ENCODE results near the gene ARHGEF12. TPM values are rescaled to one million over a fixed set of nuclear protein-coding genes. Genes with fewer than 3 reads are reported as not detected.
A peak's percentile ranks its signal among the peaks of the same experiment; 100 is the strongest.

ARHGEF12 gene
- total RNA-seq, 4 donors from 2014 or later: 169 to 268 (median 197) TPM

- H3K9me3 ChIP-seq: no peaks in the 10 kb centered on the region
- intact Hi-C loops (cut with DNase I): no loop called here
- 92 to 93% methylated on average over 1 of the region's 1 CpG for WGBS, 2 donors
- peak overlapping the region in 2 of 3 donors; percentile 18 to 24 for H3K27ac ChIP-seq
- no peak for TF ChIP-seq POLR2A (IDR thresholded peaks at IDR 0.05)
- no peak for TF ChIP-seq CTCF (IDR thresholded peaks at IDR 0.05)
- H3K27me3 ChIP-seq: no peaks in the 10 kb centered on the region
- DNase-seq: no peak
- H3K4me3 ChIP-seq (replicated peaks in 1 of 3): no peak overlapping the region
- H3K4me1 ChIP-seq: peaks cover 0 to 18% of the 10 kb centered on the region in 2 donors
- H3K36me3 ChIP-seq: no peaks in the 10 kb centered on the region
These were observed 55.6 kb downstream of the ARHGEF12 start for GRCh38 chr11:120391854-120392253.

- no peaks in the 10 kb centered on the region for H3K9me3 ChIP-seq
- peaks cover 0 to 18% of the 10 kb centered on the region in 2 donors for H3K4me1 ChIP-seq
- no peak for TF ChIP-seq POLR2A (IDR thresholded peaks at IDR 0.05)
- no peak for TF ChIP-seq CTCF (IDR thresholded peaks at IDR 0.05)
- peak overlapping the region in 1 of 3 donors; percentile 18 for H3K27ac ChIP-seq
- DNase-seq: no peak
- no peaks in the 10 kb centered on the region for H3K27me3 ChIP-seq
- no peak overlapping the region for H3K4me3 ChIP-seq (replicated peaks in 1 of 3)
- no peaks in the 10 kb centered on the region for H3K36me3 ChIP-seq
- intact Hi-C loops (cut with DNase I): no loop called here
- WGBS, 2 donors: 82 to 84% methylated on average over 6 of the region's 6 CpGs
These were observed 56.1 kb downstream of the ARHGEF12 start for GRCh38 chr11:120392314-120392713.

- Histone ChIP-seq H3K9me3 (no peaks in the 10 kb centered on the region), H3K4me1 (peaks cover 0 to 18% of the 10 kb centered on the region in 2 donors), H3K27me3 (no peaks in the 10 kb centered on the region), H3K36me3 (no peaks in the 10 kb centered on the region), H3K4me3 (replicated peaks in 1 of 3) (no peak overlapping the region), H3K27ac (no peak overlapping the region)
- intact Hi-C loops (cut with DNase I): no loop called here
- DNase-seq: no peak
- TF ChIP-seq CTCF (IDR thresholded peaks at IDR 0.05) (no peak), POLR2A (IDR thresholded peaks at IDR 0.05) (no peak)
- 94% methylated on average over 2 of the region's 2 CpGs for WGBS, 2 donors
These were observed 56.6 kb downstream of the ARHGEF12 start for GRCh38 chr11:120392793-120393192.

GRCh38 chr11:120394119-120394518 lies 57.9 kb downstream of the ARHGEF12 start:
- 98 to 100% methylated on average over 2 of the region's 2 CpGs for WGBS, 2 donors
- Histone ChIP-seq H3K4me3 (replicated peaks in 1 of 3) (no peak overlapping the region), H3K36me3 (no peaks in the 10 kb centered on the region), H3K27ac (no peak overlapping the region), H3K27me3 (no peaks in the 10 kb centered on the region), H3K9me3 (no peaks in the 10 kb centered on the region), H3K4me1 (peaks cover 7 to 18% of the 10 kb centered on the region in 2 donors)
- no peak for DNase-seq
- TF ChIP-seq CTCF (IDR thresholded peaks at IDR 0.05) (no peak), POLR2A (IDR thresholded peaks at IDR 0.05) (no peak)
- intact Hi-C loops (cut with DNase I): no loop called here

- TF ChIP-seq POLR2A (IDR thresholded peaks at IDR 0.05) (no peak), CTCF (IDR thresholded peaks at IDR 0.05) (no peak)
- Histone ChIP-seq H3K27ac (no peak overlapping the region), H3K36me3 (no peaks in the 10 kb centered on the region), H3K4me3 (replicated peaks in 1 of 3) (no peak overlapping the region), H3K27me3 (no peaks in the 10 kb centered on the region), H3K4me1 (peaks cover 22 to 33% of the 10 kb centered on the region in 2 donors), H3K9me3 (no peaks in the 10 kb centered on the region)
- intact Hi-C loops (cut with DNase I): no loop called here
- WGBS, 2 donors: 97 to 98% methylated on average over 3 of the region's 3 CpGs
- no peak for DNase-seq
These were observed 59.6 kb downstream of the ARHGEF12 start for GRCh38 chr11:120395778-120396177.

Measured in thyroid gland (tissue), 4 donors.